K562 (cell line): ENCODE results near the gene FBXW8. TPM values are rescaled to one million over a fixed set of nuclear protein-coding genes. Genes with fewer than 3 reads are reported as not detected.

Source experiments
- ATAC-seq: fragments of 200-7000 bp; cut with Tn5 transposase; 3 replicates; pipeline ENCODE4 v1.9.1; 2020; ENCODE audit warnings: moderate library complexity
- BruUV-seq: library from RNA; stranded (reverse); fragments of 400-500 nt; replicated peaks from 2 replicates; lab custom pipeline; 2021; lab: Mats Ljungman, UMichigan
- CTCF ChIA-PET: fragments of 300-600 bp; formaldehyde crosslinking; extraction: SDS; loops from one replicate; lab custom pipeline; 2021; ENCODE audit warnings: low intra/inter-chr PET ratio; lab: Yijun Ruan, JAX
- POLR2A ChIA-PET: fragments of 300-600, 350-650 bp; sonication (Branson Sonifier 250); formaldehyde crosslinking; extraction: SDS; loops from one replicate; lab custom pipeline; 2021; ENCODE audit warnings: antibody characterized with exemption, inconsistent platforms; lab: Yijun Ruan, JAX
- DNase-seq, 4 experiments: peaks; one replicate each; pipeline versions ENCODE4 v3.0.0 to v3.0.0-alpha.2; 2011 to 2018; ENCODE audit warnings: low spot score in 3 of 4, mixed read lengths in 3 of 4; ENCODE audit errors: extremely low read depth in 1 of 4
- FAIRE-seq: peaks from 2 replicates; lab custom pipeline; 2011; peaks lifted over from hg19 to GRCh38; lab: Jason Lieb, UNC
- H2AFZ ChIP-seq: 2 replicates; pipeline ENCODE4 v1.6.0; 2011; ENCODE audit warnings: low read depth, low read length, control low read depth, inconsistent platforms
- H3K27ac ChIP-seq: fragments of 200-600 bp; 3 replicates; pipeline ENCODE4 v1.8.0; 2011; ENCODE audit warnings: low read depth, mild to moderate bottlenecking, control low read depth, inconsistent platforms, low read length, moderate library complexity, mixed read lengths; ENCODE audit errors: extremely low read depth
- H3K27me3 ChIP-seq, 2 experiments: fragments of 300-600 bp in 1 of 2; 2 replicates in 1 of 2; 3 replicates in 1 of 2; pipeline versions ENCODE4 v1.6.0 to v1.8.0; 2011; ENCODE audit warnings: inconsistent platforms in 2 of 2, low read length in 2 of 2, mild to moderate bottlenecking in 1 of 2, mixed read lengths in 1 of 2, moderate library complexity in 1 of 2; ENCODE audit not compliant: control insufficient read depth in 2 of 2, insufficient read depth in 2 of 2
- H3K36me3 ChIP-seq: fragments of 300-600 bp; 3 replicates; pipeline ENCODE4 v1.8.0; 2011; ENCODE audit warnings: mild to moderate bottlenecking, low read length, inconsistent platforms; ENCODE audit not compliant: control insufficient read depth, insufficient read depth
- H3K4me1 ChIP-seq, 2 experiments: fragments of 200-600 bp in 1 of 2; replicated peaks in 1 of 2; 2 replicates in 1 of 2; 3 replicates in 1 of 2; pipeline versions ENCODE4 v1.5.1 to v1.8.0; 2011; ENCODE audit warnings: inconsistent platforms in 2 of 2, low read length in 2 of 2, mild to moderate bottlenecking in 1 of 2, mixed read lengths in 1 of 2, moderate library complexity in 1 of 2; ENCODE audit not compliant: control insufficient read depth in 2 of 2, insufficient read depth in 2 of 2
- H3K4me2 ChIP-seq: 2 replicates; pipeline ENCODE4 v1.6.1; 2011; ENCODE audit warnings: low read length, control low read depth, inconsistent platforms, mixed read lengths; ENCODE audit not compliant: insufficient read depth
- H3K4me3 ChIP-seq: fragments of 200-600 bp; sonication (generic), shearing (Covaris generic); 2 replicates; pipeline ENCODE4 v1.5.1; 2016; ENCODE audit warnings: control low read depth, inconsistent platforms
- H3K79me2 ChIP-seq: fragments of 200-600 bp; 3 replicates; pipeline ENCODE4 v1.8.0; 2011; ENCODE audit warnings: low read length, inconsistent platforms; ENCODE audit not compliant: control insufficient read depth, insufficient read depth
- H3K9ac ChIP-seq, 2 experiments: 2 replicates each; pipeline versions ENCODE4 v1.6.0 to v1.6.1; 2011; ENCODE audit warnings: low read depth in 2 of 2, low read length in 2 of 2, control low read depth in 1 of 2, inconsistent platforms in 1 of 2, mild to moderate bottlenecking in 1 of 2, mixed read lengths in 1 of 2; ENCODE audit not compliant: insufficient read depth in 1 of 2
- H3K9me1 ChIP-seq: one replicate; pipeline ENCODE4 v1.6.0; 2011; ENCODE audit warnings: inconsistent platforms, mild to moderate bottlenecking, low read length, moderate library complexity; ENCODE audit not compliant: control insufficient read depth, insufficient read depth
- H3K9me3 ChIP-seq: replicated peaks from 2 replicates; pipeline ENCODE4 v1.5.1; 2011; ENCODE audit warnings: low read depth, low read length, inconsistent platforms; ENCODE audit not compliant: control insufficient read depth, insufficient read depth
- H4K20me1 ChIP-seq: replicated peaks from 2 replicates; pipeline ENCODE4 v1.6.1; 2011; ENCODE audit warnings: low read length, inconsistent platforms, mixed read lengths; ENCODE audit not compliant: control insufficient read depth, insufficient read depth
- ATF3 ChIP-seq, 2 experiments: fragments of 450-650 bp in 1 of 2; sonication (generic) in 1 of 2; formaldehyde crosslinking in 1 of 2; IDR thresholded peaks in 1 of 2; conservative IDR thresholded peaks in 1 of 2; 2 replicates each; pipeline versions ENCODE4 v1.6.1 to v1.8.1; 2016 to 2023; ENCODE audit warnings: mild to moderate bottlenecking in 2 of 2, moderate library complexity in 2 of 2, inconsistent platforms in 1 of 2, missing genetic modification reagents in 1 of 2
- HDAC2 ChIP-seq: fragments of 450-650 bp; IDR thresholded peaks from 2 replicates; pipeline ENCODE4 v1.6.1; 2016; ENCODE audit warnings: mild to moderate bottlenecking
- MAZ ChIP-seq, 2 experiments: fragments of 450-650 bp in 1 of 2; sonication (generic) in 1 of 2; formaldehyde crosslinking; IDR thresholded peaks in 1 of 2; conservative IDR thresholded peaks in 1 of 2; 2 replicates each; pipeline versions ENCODE4 v1.4.0 to v1.5.0; 2020; ENCODE audit warnings: mild to moderate bottlenecking in 1 of 2, missing genetic modification reagents in 1 of 2
- MITF ChIP-seq: IDR thresholded peaks from 2 replicates; pipeline ENCODE4 v1.6.1; 2014; ENCODE audit warnings: antibody characterized with exemption
- MYC ChIP-seq, 2 experiments: fragments of 250-450 bp in 1 of 2; sonication (Bioruptor Pico) in 1 of 2; IDR thresholded peaks; 2 replicates each; pipeline versions ENCODE4 v1.5.1 to v1.6.1; 2012 to 2021; ENCODE audit warnings: low read depth in 2 of 2, borderline replicate concordance in 1 of 2, improper control_type of control experiment in 1 of 2, low read length in 1 of 2, mild to moderate bottlenecking in 1 of 2, moderate library complexity in 1 of 2
- NFXL1 ChIP-seq: fragments of 450-650 bp; formaldehyde crosslinking; IDR thresholded peaks from 2 replicates; pipeline ENCODE4 v1.4.0; 2021; ENCODE audit warnings: mild to moderate bottlenecking
- NR1H2 ChIP-seq: sonication (generic); formaldehyde crosslinking; IDR thresholded peaks from 2 replicates; pipeline ENCODE4 v1.4.0; 2020; ENCODE audit warnings: mild to moderate bottlenecking, missing genetic modification reagents
- NRF1 ChIP-seq, 2 experiments: fragments of 450-650 bp; IDR thresholded peaks in 1 of 2; conservative IDR thresholded peaks in 1 of 2; 2 replicates each; pipeline ENCODE4 v1.6.1; 2014; ENCODE audit warnings: mild to moderate bottlenecking in 2 of 2
- PHTF2 ChIP-seq: fragments of 250-450 bp; sonication (Bioruptor Pico); IDR thresholded peaks from 2 replicates; pipeline ENCODE4 v1.5.0; 2021; ENCODE audit warnings: mild to moderate bottlenecking
- RBM15 ChIP-seq: fragments of 200-400 bp; formaldehyde crosslinking; IDR thresholded peaks from 2 replicates; pipeline ENCODE4 v1.6.1; 2018; ENCODE audit warnings: mild to moderate bottlenecking, low read length, moderate library complexity; ENCODE audit not compliant: insufficient read depth
- RFX7 ChIP-seq: fragments of 250-450 bp; sonication (Bioruptor Pico); IDR thresholded peaks from 2 replicates; pipeline ENCODE4 v1.5.1; 2021; ENCODE audit warnings: mild to moderate bottlenecking
- RUNX1 ChIP-seq: sonication (generic); IDR thresholded peaks from 2 replicates; pipeline ENCODE4 v1.6.1; 2016; ENCODE audit warnings: antibody characterized with exemption, low read depth
- ZBTB43 ChIP-seq: sonication (generic); formaldehyde crosslinking; IDR thresholded peaks from 2 replicates; pipeline ENCODE4 v1.8.0; 2023; ENCODE audit warnings: mild to moderate bottlenecking, missing genetic modification reagents
- ZSCAN29 ChIP-seq: fragments of 450-650 bp; IDR thresholded peaks from 2 replicates; pipeline ENCODE4 v1.6.1; 2017
- WGBS: fragments of 100-300 bp; shearing (Covaris generic); methylation state at CpG from one replicate; pipeline ENCODE4 v1.1.6; 2016; ENCODE audit warnings: low coverage, mixed read lengths; ENCODE audit not compliant: insufficient coverage; ENCODE audit errors: missing lambda C conversion rate; 5-methylcytosine and 5-hydroxymethylcytosine counted together
- in situ Hi-C: fragments of 300-500 bp; cut with MboI; formaldehyde crosslinking; loops from 4 replicates; pipeline ENCODE4 v1.15.0; 2018; ENCODE audit warnings: inconsistent platforms, mixed read lengths
- intact Hi-C: fragments of 100-400 bp; cut with micrococcal nuclease; formaldehyde crosslinking; loops from 2 replicates; pipeline ENCODE4 v1.14.2; 2022
- polyA plus RNA-seq, 8 experiments: library from polyadenylated mRNA; depleted of rRNA in 4 of 8; stranded (reverse) in 5 of 8; unstranded in 3 of 8; fragments of >200 nt; fragmentation: Nextera tagmentation in 2 of 8; fragmentation: Illumina TruSeq in 1 of 8; extraction: Ambion mirVana in 2 of 8; extraction: Trizol in 1 of 8; gene quantifications; 2 replicates each; pipeline versions ENCODE4 v1.2.1 to v1.2.3, GENCODE V29; 2011 to 2014; ENCODE audit warnings: inconsistent platforms in 1 of 8, missing spikeins in 1 of 8
- total RNA-seq, 7 experiments: library from RNA; depleted of rRNA in 6 of 7; stranded (reverse); fragments of >200 nt in 6 of 7; fragmentation: Illumina TruSeq in 2 of 7; extraction: Trizol in 2 of 7; gene quantifications; 2 replicates each; pipeline versions ENCODE4 v1.2.1 to v1.2.3, GENCODE V29; 2011 to 2021; ENCODE audit warnings: low replicate concordance in 1 of 7
- TF ChIP-seq, protein P1 (sequence below), 2 experiments: IDR thresholded peaks in 1 of 2; conservative IDR thresholded peaks in 1 of 2; 2 replicates each; pipeline ENCODE4 v1.6.1; 2016; ENCODE audit warnings: low read depth in 2 of 2, mild to moderate bottlenecking in 1 of 2, missing compliant biosample characterization in 1 of 2, missing genetic modification characterization in 1 of 2, moderate library complexity in 1 of 2

The FBXW8 gene
- total and polyA plus RNA-seq, 9 of the 15 experiments (the other 6 are each of a cell fraction or from before 2014, with no cell fraction given) = 0.58 to 8.3 (median 4.4) TPM

DNA sequence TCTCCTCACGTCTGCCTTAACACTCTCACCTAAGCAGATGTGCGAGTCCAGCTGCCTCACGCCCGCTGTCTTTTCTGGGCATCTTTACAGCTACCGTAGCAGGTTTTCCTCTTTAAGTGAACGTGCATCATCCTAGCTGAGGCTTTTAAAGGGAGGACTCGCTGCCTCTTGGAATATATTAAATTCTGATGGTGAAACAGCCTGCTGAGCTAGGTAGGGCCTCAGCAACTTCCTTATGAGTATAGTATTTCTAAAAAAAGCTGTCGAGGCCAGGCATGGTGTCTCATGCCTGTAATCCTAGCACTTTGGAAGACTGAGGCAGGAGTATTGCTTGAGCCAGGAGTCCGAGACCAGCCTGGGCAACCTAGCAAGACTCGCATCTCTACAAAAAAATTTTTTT is 156.3 kb downstream of the FBXW8 start:
- Histone ChIP-seq H3K79me2 (no peaks in the 10 kb centered on the region), H3K9ac (no peak overlapping the region), H3K9me3 (no peaks in the 10 kb centered on the region), H3K27me3 (no peaks in the 10 kb centered on the region), H4K20me1 (no peaks in the 10 kb centered on the region), H3K36me3 (0 out of 3 replicates have a peak, but pooled peaks cover 5% of the 10 kb centered on the region), H2AFZ (no peak overlapping the region), H3K27ac (no peak overlapping the region), H3K4me3 (no peak overlapping the region), H3K9me1 (no peaks in the 10 kb centered on the region), H3K4me2 (no peak overlapping the region), H3K4me1 (peaks cover 9 to 22% of the 10 kb centered on the region in 2 experiments; a peak in 3 of 5 replicates)
- BruUV-seq = no TSS peak
- in situ Hi-C loops = no loop called here
- POLR2A ChIA-PET = interaction anchor here (0.9 to 1.3 kb wide), 2 partner anchors 19 to 32 kb away, joined by 3 to 4 read pairs; partner anchors contain the start of gene TESC
- WGBS = 85% methylated on average over 10 of the region's 10 CpGs
- no peak for ATAC-seq
- intact Hi-C loops = no loop called here
- FAIRE-seq = no peak
- CTCF ChIA-PET = no interaction called here
- DNase-seq = no peak
- TF ChIP-seq RFX7 (CRISPR knock-in tag) = no peak
- TF ChIP-seq HDAC2 = no peak
- TF ChIP-seq NR1H2 = no peak
- no peak for TF ChIP-seq ATF3 (IDR thresholded peaks at IDR 0.05)
- TF ChIP-seq ATF3 (CRISPR knock-in tag; conservative IDR thresholded peaks at IDR 0.05) = no peak
- TF ChIP-seq RBM15 = no peak
- TF ChIP-seq ZSCAN29 = no peak
- no peak for TF ChIP-seq MITF
- TF ChIP-seq, protein P1, sequence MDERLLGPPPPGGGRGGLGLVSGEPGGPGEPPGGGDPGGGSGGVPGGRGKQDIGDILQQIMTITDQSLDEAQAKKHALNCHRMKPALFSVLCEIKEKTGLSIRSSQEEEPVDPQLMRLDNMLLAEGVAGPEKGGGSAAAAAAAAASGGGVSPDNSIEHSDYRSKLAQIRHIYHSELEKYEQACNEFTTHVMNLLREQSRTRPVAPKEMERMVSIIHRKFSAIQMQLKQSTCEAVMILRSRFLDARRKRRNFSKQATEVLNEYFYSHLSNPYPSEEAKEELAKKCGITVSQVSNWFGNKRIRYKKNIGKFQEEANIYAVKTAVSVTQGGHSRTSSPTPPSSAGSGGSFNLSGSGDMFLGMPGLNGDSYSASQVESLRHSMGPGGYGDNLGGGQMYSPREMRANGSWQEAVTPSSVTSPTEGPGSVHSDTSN (CRISPR knock-in tag; IDR thresholded peaks at IDR 0.05; ENCODE audit: low read depth) = no peak
- TF ChIP-seq, protein P1 (tag; conservative IDR thresholded peaks at IDR 0.05; ENCODE audit: low read depth) = no peak
- no peak for TF ChIP-seq MYC (IDR thresholded peaks at IDR 0.05; ENCODE audit: low read depth, low read length)
- TF ChIP-seq MYC (CRISPR knock-in tag; IDR thresholded peaks at IDR 0.05; ENCODE audit: borderline replicate concordance, low read depth) = no peak
- TF ChIP-seq MAZ (CRISPR knock-in tag; conservative IDR thresholded peaks at IDR 0.05 in 1 of 2, IDR thresholded peaks at IDR 0.05 in 1 of 2) = no peak
- TF ChIP-seq RUNX1 = no peak
- no peak for TF ChIP-seq ZBTB43 (CRISPR knock-in tag)
- no peak for TF ChIP-seq NRF1 (conservative IDR thresholded peaks at IDR 0.05 in 1 of 2, IDR thresholded peaks at IDR 0.05 in 1 of 2)
- TF ChIP-seq PHTF2 = no peak
- no peak for TF ChIP-seq NFXL1 (CRISPR knock-in tag)
